Thyroid gland (tissue), 4 donors: Measurements from ENCODE around the gene RNF121. TPM values are rescaled to one million over a fixed set of nuclear protein-coding genes. Genes with fewer than 3 reads are reported as not detected.
"Not testable (repeated sequence)": the region's sequence is repeated elsewhere in the genome, so short reads cannot be mapped to it uniquely, and the experiment has no call there.

ENCODE experiments used
- DNase-seq, 2 donors: peaks; one replicate each; pipeline ENCODE4 v3.0.0-alpha.2; 2019
- H3K27ac ChIP-seq, 3 donors: fragments of 200-600 bp; sonication (generic); 1 replicate in 2 of 3; 2 replicates in 1 of 3; pipeline ENCODE4 v1.5.1; 2016 to 2019; ENCODE audit warnings: mild to moderate bottlenecking in 1 of 3, moderate library complexity in 1 of 3
- H3K27me3 ChIP-seq: fragments of 200-600 bp; sonication (generic); one replicate; pipeline ENCODE4 v1.5.1; 2019
- H3K36me3 ChIP-seq, 2 donors: fragments of 200-600 bp; sonication (generic); one replicate each; pipeline ENCODE4 v1.5.1; 2016 to 2019
- H3K4me1 ChIP-seq, 2 donors: fragments of 200-600 bp; sonication (generic); one replicate each; pipeline ENCODE4 v1.5.1; 2017 to 2019
- H3K4me3 ChIP-seq, 3 donors: fragments of 200-600 bp; sonication (generic); replicated peaks in 1 of 3; 1 replicate in 2 of 3; 2 replicates in 1 of 3; pipeline ENCODE4 v1.5.1; 2016; ENCODE audit warnings: mild to moderate bottlenecking in 1 of 3
- H3K9me3 ChIP-seq: fragments of 200-600 bp; sonication (generic); one replicate; pipeline ENCODE4 v1.5.1; 2017
- POLR2A ChIP-seq, 2 donors: fragments of 450-650 bp; IDR thresholded peaks; one replicate each; pipeline ENCODE4 v1.6.1; 2017; ENCODE audit warnings: antibody characterized with exemption in 2 of 2, mild to moderate bottlenecking in 2 of 2, moderate library complexity in 1 of 2
- WGBS, 2 donors: methylation state at CpG; one replicate each; pipeline ENCODE4 v1.1.5; 2017; 5-methylcytosine and 5-hydroxymethylcytosine counted together
- intact Hi-C: fragments of 100-400 bp; cut with DNase I; formaldehyde crosslinking; loops from one replicate; pipeline ENCODE4 v1.15.1; 2023
- total RNA-seq, 4 donors: library from RNA; depleted of rRNA; stranded (reverse); fragments of >200 nt; gene quantifications; one replicate each; pipeline ENCODE4 v1.2.3, GENCODE V29; 2016
- TF ChIP-seq, protein P1 (sequence below), 6 experiments: fragments of 200-600 bp in 3 of 6; fragments of 450-650 bp in 3 of 6; sonication (generic) in 3 of 6; IDR thresholded peaks; one replicate each; pipeline ENCODE4 v1.5.1; 2016 to 2019; ENCODE audit warnings: antibody characterized with exemption in 6 of 6, mild to moderate bottlenecking in 2 of 6, inconsistent platforms in 1 of 6, moderate library complexity in 1 of 6

Gene RNF121
- 10 to 100 TPM; 41.9 to 64.4 (median 54.7) TPM for total RNA-seq

GRCh38 chr11:71928737-71929443 lies at the start of gene RNF121:
RNF121 (plus strand) TSS chr11:71929046; CDS start chr11:71929062, 16 bp downstream.
- DNase-seq: peak; percentile 99
- H3K4me3 ChIP-seq: peak within 1 kb of the TSS; percentile 60 to 91 (median 65)
- H3K4me1 ChIP-seq: peaks cover 29 to 30% of the 10 kb centered on the region in 2 donors
- no peaks in the 10 kb centered on the region for H3K27me3 ChIP-seq
- intact Hi-C loops: no loop called here
- no peaks in the 10 kb centered on the region for H3K9me3 ChIP-seq
- H3K27ac ChIP-seq: peak within 1 kb of the TSS; percentile 62 to 90 (median 79)
- TF ChIP-seq POLR2A (IDR thresholded peaks at IDR 0.05): peak in 1 of 2 donors; percentile 68
- TF ChIP-seq, protein P1, sequence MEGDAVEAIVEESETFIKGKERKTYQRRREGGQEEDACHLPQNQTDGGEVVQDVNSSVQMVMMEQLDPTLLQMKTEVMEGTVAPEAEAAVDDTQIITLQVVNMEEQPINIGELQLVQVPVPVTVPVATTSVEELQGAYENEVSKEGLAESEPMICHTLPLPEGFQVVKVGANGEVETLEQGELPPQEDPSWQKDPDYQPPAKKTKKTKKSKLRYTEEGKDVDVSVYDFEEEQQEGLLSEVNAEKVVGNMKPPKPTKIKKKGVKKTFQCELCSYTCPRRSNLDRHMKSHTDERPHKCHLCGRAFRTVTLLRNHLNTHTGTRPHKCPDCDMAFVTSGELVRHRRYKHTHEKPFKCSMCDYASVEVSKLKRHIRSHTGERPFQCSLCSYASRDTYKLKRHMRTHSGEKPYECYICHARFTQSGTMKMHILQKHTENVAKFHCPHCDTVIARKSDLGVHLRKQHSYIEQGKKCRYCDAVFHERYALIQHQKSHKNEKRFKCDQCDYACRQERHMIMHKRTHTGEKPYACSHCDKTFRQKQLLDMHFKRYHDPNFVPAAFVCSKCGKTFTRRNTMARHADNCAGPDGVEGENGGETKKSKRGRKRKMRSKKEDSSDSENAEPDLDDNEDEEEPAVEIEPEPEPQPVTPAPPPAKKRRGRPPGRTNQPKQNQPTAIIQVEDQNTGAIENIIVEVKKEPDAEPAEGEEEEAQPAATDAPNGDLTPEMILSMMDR (IDR thresholded peaks at IDR 0.05): no peak
- WGBS, 2 donors: 1% methylated on average over 31 to 32 of the region's 32 CpGs
- no peaks in the 10 kb centered on the region for H3K36me3 ChIP-seq

- H3K4me1 ChIP-seq: peaks cover 5 to 15% of the 10 kb centered on the region in 2 donors
- H3K36me3 ChIP-seq, DNase-seq, intact Hi-C loops, H3K9me3 ChIP-seq, H3K27me3 ChIP-seq, H3K27ac ChIP-seq, H3K4me3 ChIP-seq: not testable (repeated sequence)
- WGBS, 2 donors: 97% methylated on average over 12 of the region's 12 CpGs
Observed at GRCh38 chr11:71885806-71886205, 43.0 kb upstream of the RNF121 start.

GRCh38 chr11:71888335-71889010 lies 40.4 kb upstream of the RNF121 start:
- DNase-seq, H3K4me3 ChIP-seq, intact Hi-C loops, H3K36me3 ChIP-seq, H3K27me3 ChIP-seq, H3K9me3 ChIP-seq: not testable (repeated sequence)
- WGBS, 2 donors: 89 to 92% methylated on average over 13 to 14 of the region's 14 CpGs
- Histone ChIP-seq H3K27ac (peak overlapping the region; percentile 42 to 49 (median 48)), H3K4me1 (peaks cover 5 to 15% of the 10 kb centered on the region in 2 donors)

GRCh38 chr11:71889181-71889872 lies 39.5 kb upstream of the RNF121 start:
- H3K27me3 ChIP-seq, intact Hi-C loops, H3K9me3 ChIP-seq, H3K4me3 ChIP-seq, H3K36me3 ChIP-seq: not testable (repeated sequence)
- DNase-seq: peak; percentile 82 to 84
- 57 to 69% methylated on average over 14 of the region's 14 CpGs for WGBS, 2 donors
- H3K27ac ChIP-seq: peak overlapping the region; percentile 49 to 80 (median 65)
- H3K4me1 ChIP-seq: peaks cover 5 to 15% of the 10 kb centered on the region in 2 donors

- H3K4me3 ChIP-seq: no peak overlapping the region
- no peaks in the 10 kb centered on the region for H3K27me3 ChIP-seq
- intact Hi-C loops: no loop called here
- TF ChIP-seq POLR2A (IDR thresholded peaks at IDR 0.05): no peak
- TF ChIP-seq, protein P1 (IDR thresholded peaks at IDR 0.05): no peak
- H3K4me1 ChIP-seq: no peaks in the 10 kb centered on the region
- WGBS, 2 donors: 95 to 96% methylated on average over 12 of the region's 12 CpGs
- no peak overlapping the region for H3K27ac ChIP-seq
- no peaks in the 10 kb centered on the region for H3K36me3 ChIP-seq
- no peaks in the 10 kb centered on the region for H3K9me3 ChIP-seq
- no peak for DNase-seq
Observed at GRCh38 chr11:71895961-71896360, 32.9 kb upstream of the RNF121 start.

DNA sequence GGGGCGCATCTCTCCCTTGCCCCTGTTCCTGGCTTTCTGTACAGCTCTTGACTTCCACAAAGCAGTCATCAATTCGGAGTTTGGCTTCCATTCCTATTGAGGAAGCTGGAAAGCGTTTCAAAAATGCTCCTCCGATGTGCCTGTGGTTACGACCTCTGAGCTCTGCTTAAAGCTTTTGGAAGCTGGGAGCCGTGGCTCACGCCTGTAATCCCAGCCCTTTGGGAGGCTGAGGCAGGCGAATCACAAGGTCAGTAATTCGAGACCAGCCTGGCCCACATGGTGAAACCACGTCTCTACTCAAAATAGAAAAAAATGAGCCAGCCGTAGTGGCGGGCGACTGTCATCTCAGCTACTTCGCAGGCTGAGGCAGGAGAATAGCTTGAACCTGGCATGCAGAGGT lies 27.7 kb upstream of the RNF121 start:
- not testable (repeated sequence) for DNase-seq, H3K27ac ChIP-seq
- WGBS, 2 donors: 82 to 84% methylated on average over 14 of the region's 14 CpGs

More for the DNA sequence above, 27.7 kb upstream of the RNF121 start:
- H3K9me3 ChIP-seq, H3K36me3 ChIP-seq, H3K4me3 ChIP-seq, H3K27me3 ChIP-seq, intact Hi-C loops, H3K4me1 ChIP-seq: not testable (repeated sequence)
